ENCODE results near the gene GNA12. TPM values are rescaled to one million over a fixed set of nuclear protein-coding genes. Genes with fewer than 3 reads are reported as not detected.

GNA12 gene
- total RNA-seq, 4 donors from 2014 or later: 7.6 to 8.4 (median 8.1) TPM

DNA sequence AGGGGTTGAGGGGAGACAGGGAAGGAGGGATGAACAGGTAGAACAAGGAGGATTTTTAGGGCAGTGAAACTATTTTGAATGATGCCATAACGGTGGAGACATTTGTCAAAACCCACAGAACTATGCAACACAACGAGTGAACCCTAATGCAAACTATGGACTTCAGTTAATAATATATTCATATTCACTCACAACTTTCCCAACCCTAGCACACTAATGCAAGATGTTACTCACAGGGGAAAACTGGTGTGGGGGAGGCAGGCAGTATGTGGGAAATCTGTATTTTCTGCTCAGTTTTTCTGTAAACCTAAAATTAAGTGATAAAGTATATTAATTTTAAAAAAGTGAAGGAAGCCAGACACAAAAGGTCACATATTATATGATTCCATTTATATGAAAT lies 17.3 kb downstream of the GNA12 start:
- in situ Hi-C loops (cut with MboI; ENCODE audit: low sequenced_read_pairs in 4 of 4) (no loop called here), intact Hi-C loops (cut with DNase I; ENCODE audit: low total_unique reads) (no loop called here)
- Histone ChIP-seq H3K4me1 (peaks cover 5 to 10% of the 10 kb centered on the region in 2 donors), H3K27ac (no peak overlapping the region), H3K36me3 (no peaks in the 10 kb centered on the region), H3K4me3 (no peak overlapping the region), H3K9me3 (no peaks in the 10 kb centered on the region), H3K27me3 (no peaks in the 10 kb centered on the region)
- TF ChIP-seq POLR2A (IDR thresholded peaks at IDR 0.05) (no peak), CTCF (IDR thresholded peaks at IDR 0.05 in 4 of 5, conservative IDR thresholded peaks at IDR 0.05 in 1 of 5) (no peak)
- ATAC-seq: no peak
- no peak for DNase-seq

- Histone ChIP-seq H3K27me3 (no peaks in the 10 kb centered on the region), H3K4me3 (no peak overlapping the region), H3K36me3 (no peaks in the 10 kb centered on the region), H3K9me3 (no peaks in the 10 kb centered on the region), H3K4me1 (peaks cover 14 to 20% of the 10 kb centered on the region in 2 donors), H3K27ac (no peak overlapping the region)
- DNase-seq (no peak), ATAC-seq (no peak)
- TF ChIP-seq POLR2A (IDR thresholded peaks at IDR 0.05) (no peak), CTCF (IDR thresholded peaks at IDR 0.05 in 4 of 5, conservative IDR thresholded peaks at IDR 0.05 in 1 of 5) (no peak)
- intact Hi-C loops (cut with DNase I; ENCODE audit: low total_unique reads): no loop called here
- in situ Hi-C loops (cut with MboI; ENCODE audit: low sequenced_read_pairs in 4 of 4): no loop called here
Observed at GRCh38 chr7:2825559-2826227, 18.4 kb downstream of the GNA12 start.

DNA sequence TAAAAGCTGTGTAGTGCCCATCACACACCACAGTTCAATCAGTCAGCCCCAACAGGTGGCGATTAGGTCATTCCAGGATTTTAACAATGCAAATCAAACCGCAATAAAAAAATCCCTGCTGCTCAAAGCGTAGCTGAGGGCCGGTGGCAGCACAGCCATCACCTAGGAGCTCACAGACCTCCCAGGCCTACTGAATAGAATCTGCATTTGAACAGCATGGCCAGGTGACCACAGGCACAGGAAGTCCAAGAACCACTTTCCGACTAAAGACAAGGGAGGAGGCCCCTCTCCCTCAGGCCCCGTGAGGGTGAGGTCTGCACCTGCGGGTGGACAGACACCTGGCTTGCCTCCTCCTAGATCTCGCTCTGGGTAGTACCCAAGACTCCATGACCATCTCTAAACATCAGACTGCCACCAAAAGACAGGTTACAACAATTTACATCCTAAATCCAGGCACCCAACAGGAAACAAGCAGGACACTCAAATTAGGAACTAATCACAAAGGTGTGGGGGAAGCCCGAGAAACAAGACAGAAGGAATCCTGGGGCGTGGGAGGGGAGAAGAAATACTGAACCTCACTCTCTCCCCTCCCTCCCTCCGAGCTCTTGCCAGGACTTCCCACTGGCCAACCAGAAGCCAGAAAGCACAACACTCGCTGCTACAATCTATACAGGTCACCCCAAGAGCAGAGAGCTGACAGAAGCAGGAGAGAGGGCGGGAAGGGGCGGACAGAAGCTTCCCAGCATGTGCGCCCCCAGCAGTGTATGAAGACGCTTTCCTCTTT lies 19.2 kb downstream of the GNA12 start:
- H3K27me3 ChIP-seq: no peaks in the 10 kb centered on the region
- no peak overlapping the region for H3K27ac ChIP-seq
- no peaks in the 10 kb centered on the region for H3K9me3 ChIP-seq
- DNase-seq (no peak), ATAC-seq (no peak)
- intact Hi-C loops (cut with DNase I; ENCODE audit: low total_unique reads) (no loop called here), in situ Hi-C loops (cut with MboI; ENCODE audit: low sequenced_read_pairs in 4 of 4) (no loop called here)
- H3K36me3 ChIP-seq: no peaks in the 10 kb centered on the region
- H3K4me1 ChIP-seq: peaks cover 14 to 24% of the 10 kb centered on the region in 2 donors
- TF ChIP-seq POLR2A (IDR thresholded peaks at IDR 0.05): no peak
- TF ChIP-seq CTCF (IDR thresholded peaks at IDR 0.05 in 4 of 5, conservative IDR thresholded peaks at IDR 0.05 in 1 of 5): no peak
- no peak overlapping the region for H3K4me3 ChIP-seq

- TF ChIP-seq POLR2A (IDR thresholded peaks at IDR 0.05): no peak
- no peak for TF ChIP-seq CTCF (IDR thresholded peaks at IDR 0.05 in 4 of 5, conservative IDR thresholded peaks at IDR 0.05 in 1 of 5)
- Histone ChIP-seq H3K27me3 (no peaks in the 10 kb centered on the region), H3K27ac (no peak overlapping the region), H3K4me3 (no peak overlapping the region), H3K36me3 (no peaks in the 10 kb centered on the region), H3K4me1 (peaks cover 14 to 24% of the 10 kb centered on the region in 2 donors), H3K9me3 (no peaks in the 10 kb centered on the region)
- ATAC-seq: no peak
- intact Hi-C loops (cut with DNase I; ENCODE audit: low total_unique reads): no loop called here
- in situ Hi-C loops (cut with MboI; ENCODE audit: low sequenced_read_pairs in 4 of 4): no loop called here
- no peak for DNase-seq
Observed at GRCh38 chr7:2824026-2824677, 20.0 kb downstream of the GNA12 start.
